K562 (cell line): ENCODE data around the gene ARL8A. TPM values are rescaled to one million over a fixed set of nuclear protein-coding genes. Genes with fewer than 3 reads are reported as not detected.

Source experiments
- BRD4 ChIP-seq: fragments of 200-600 bp; sonication (generic); IDR thresholded peaks from 2 replicates; pipeline ENCODE4 v1.6.1; 2017; ENCODE audit warnings: inconsistent platforms
- NR2C2 ChIP-seq, 2 experiments: fragments of 200-800 bp in 1 of 2; sonication (Bioruptor generic) in 1 of 2; sonication (generic) in 1 of 2; formaldehyde crosslinking in 1 of 2; IDR thresholded peaks; 2 replicates each; pipeline versions ENCODE4 v1.6.1 to v1.8.0; 2016 to 2022; ENCODE audit warnings: mild to moderate bottlenecking in 1 of 2, missing compliant biosample characterization in 1 of 2, missing genetic modification characterization in 1 of 2, missing genetic modification reagents in 1 of 2
- POLR2G ChIP-seq: fragments of 200-400 bp; formaldehyde crosslinking; IDR thresholded peaks from 2 replicates; pipeline ENCODE4 v1.6.1; 2017; ENCODE audit warnings: low read depth, mild to moderate bottlenecking, antibody characterized with exemption, low read length, moderate library complexity
- ZBTB7A ChIP-seq: IDR thresholded peaks from 2 replicates; pipeline ENCODE4 v1.6.1; 2011; ENCODE audit warnings: low read depth, mild to moderate bottlenecking, low read length, moderate library complexity, borderline replicate concordance; ENCODE audit not compliant: control insufficient read depth
- ZNF212 ChIP-seq: fragments of 450-650 bp; formaldehyde crosslinking; IDR thresholded peaks from 2 replicates; pipeline ENCODE4 v1.4.0; 2020; ENCODE audit warnings: mild to moderate bottlenecking
- polyA plus RNA-seq, 8 experiments: library from polyadenylated mRNA; depleted of rRNA in 4 of 8; stranded (reverse) in 5 of 8; unstranded in 3 of 8; fragments of >200 nt; fragmentation: Nextera tagmentation in 2 of 8; fragmentation: Illumina TruSeq in 1 of 8; extraction: Ambion mirVana in 2 of 8; extraction: Trizol in 1 of 8; gene quantifications; 2 replicates each; pipeline versions ENCODE4 v1.2.1 to v1.2.3, GENCODE V29; 2011 to 2014; ENCODE audit warnings: inconsistent platforms in 1 of 8, missing spikeins in 1 of 8
- total RNA-seq, 7 experiments: library from RNA; depleted of rRNA in 6 of 7; stranded (reverse); fragments of >200 nt in 6 of 7; fragmentation: Illumina TruSeq in 2 of 7; extraction: Trizol in 2 of 7; gene quantifications; 2 replicates each; pipeline versions ENCODE4 v1.2.1 to v1.2.3, GENCODE V29; 2011 to 2021; ENCODE audit warnings: low replicate concordance in 1 of 7
- TF ChIP-seq, protein P1 (sequence below): fragments of 450-650 bp; IDR thresholded peaks from 2 replicates; pipeline ENCODE4 v1.6.1; 2016; ENCODE audit warnings: mild to moderate bottlenecking, moderate library complexity
- TF ChIP-seq, protein P2 (sequence below): conservative IDR thresholded peaks from 2 replicates; pipeline ENCODE4 v1.6.1; 2011; ENCODE audit warnings: low read depth, mild to moderate bottlenecking, low read length; ENCODE audit not compliant: control insufficient read depth
- TF ChIP-seq, protein P3 (sequence below), 2 experiments: fragments of 150-350 bp in 1 of 2; IDR thresholded peaks; 2 replicates each; pipeline ENCODE4 v1.6.1; 2012 to 2016; ENCODE audit warnings: low read depth in 2 of 2, low read length in 2 of 2, mild to moderate bottlenecking in 1 of 2, moderate library complexity in 1 of 2

ARL8A gene
- total and polyA plus RNA-seq, 9 of the 15 experiments (the other 6 are each of a cell fraction or from before 2014, with no cell fraction given) = 0.17 to 27.3 (median 15.6) TPM

DNA sequence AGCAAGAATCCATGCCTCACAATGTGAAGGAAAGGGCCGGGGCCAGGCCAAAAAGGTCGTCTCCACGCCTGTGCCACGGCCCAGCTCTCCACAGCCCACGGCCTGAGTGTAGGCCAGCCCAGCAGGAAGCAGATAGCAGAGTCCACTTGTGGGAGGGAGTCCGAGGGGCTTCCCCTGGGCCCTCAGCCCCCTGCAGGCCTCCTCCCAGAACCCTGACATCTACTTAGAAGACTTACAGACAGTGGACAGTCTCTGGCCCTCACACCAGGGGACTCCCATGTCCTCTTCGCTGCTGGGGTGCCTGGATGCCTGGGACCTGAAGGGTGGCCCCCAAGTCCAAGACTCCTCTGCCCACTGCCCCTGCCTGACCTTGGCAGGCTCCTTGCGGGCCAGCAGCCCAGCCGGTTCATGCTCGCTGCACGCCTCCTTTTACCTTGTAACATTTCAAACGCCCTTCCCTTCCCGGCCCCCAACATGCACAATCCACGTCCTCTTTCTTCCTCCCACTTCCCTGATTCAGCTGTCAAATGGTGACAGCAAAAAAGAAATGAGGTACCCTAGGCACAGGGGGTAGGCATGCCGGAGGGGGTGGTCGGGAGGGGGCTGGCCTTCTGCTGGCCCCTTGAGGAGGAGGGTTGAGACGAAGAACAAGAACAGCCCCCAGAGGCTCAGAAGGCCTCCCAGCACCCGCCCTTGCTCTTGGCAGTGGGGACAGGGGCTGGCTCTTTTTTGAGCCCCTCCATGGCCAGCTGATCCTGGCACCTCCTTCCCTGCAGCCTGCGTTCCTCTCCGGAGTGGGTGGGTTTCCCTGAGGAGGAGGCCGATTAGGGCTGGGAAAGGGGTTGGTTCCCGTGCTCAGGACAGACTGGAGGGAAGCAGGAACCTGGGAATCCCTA lies 16.9 kb upstream of the ARL8A start (continued):
- TF ChIP-seq, protein P1, sequence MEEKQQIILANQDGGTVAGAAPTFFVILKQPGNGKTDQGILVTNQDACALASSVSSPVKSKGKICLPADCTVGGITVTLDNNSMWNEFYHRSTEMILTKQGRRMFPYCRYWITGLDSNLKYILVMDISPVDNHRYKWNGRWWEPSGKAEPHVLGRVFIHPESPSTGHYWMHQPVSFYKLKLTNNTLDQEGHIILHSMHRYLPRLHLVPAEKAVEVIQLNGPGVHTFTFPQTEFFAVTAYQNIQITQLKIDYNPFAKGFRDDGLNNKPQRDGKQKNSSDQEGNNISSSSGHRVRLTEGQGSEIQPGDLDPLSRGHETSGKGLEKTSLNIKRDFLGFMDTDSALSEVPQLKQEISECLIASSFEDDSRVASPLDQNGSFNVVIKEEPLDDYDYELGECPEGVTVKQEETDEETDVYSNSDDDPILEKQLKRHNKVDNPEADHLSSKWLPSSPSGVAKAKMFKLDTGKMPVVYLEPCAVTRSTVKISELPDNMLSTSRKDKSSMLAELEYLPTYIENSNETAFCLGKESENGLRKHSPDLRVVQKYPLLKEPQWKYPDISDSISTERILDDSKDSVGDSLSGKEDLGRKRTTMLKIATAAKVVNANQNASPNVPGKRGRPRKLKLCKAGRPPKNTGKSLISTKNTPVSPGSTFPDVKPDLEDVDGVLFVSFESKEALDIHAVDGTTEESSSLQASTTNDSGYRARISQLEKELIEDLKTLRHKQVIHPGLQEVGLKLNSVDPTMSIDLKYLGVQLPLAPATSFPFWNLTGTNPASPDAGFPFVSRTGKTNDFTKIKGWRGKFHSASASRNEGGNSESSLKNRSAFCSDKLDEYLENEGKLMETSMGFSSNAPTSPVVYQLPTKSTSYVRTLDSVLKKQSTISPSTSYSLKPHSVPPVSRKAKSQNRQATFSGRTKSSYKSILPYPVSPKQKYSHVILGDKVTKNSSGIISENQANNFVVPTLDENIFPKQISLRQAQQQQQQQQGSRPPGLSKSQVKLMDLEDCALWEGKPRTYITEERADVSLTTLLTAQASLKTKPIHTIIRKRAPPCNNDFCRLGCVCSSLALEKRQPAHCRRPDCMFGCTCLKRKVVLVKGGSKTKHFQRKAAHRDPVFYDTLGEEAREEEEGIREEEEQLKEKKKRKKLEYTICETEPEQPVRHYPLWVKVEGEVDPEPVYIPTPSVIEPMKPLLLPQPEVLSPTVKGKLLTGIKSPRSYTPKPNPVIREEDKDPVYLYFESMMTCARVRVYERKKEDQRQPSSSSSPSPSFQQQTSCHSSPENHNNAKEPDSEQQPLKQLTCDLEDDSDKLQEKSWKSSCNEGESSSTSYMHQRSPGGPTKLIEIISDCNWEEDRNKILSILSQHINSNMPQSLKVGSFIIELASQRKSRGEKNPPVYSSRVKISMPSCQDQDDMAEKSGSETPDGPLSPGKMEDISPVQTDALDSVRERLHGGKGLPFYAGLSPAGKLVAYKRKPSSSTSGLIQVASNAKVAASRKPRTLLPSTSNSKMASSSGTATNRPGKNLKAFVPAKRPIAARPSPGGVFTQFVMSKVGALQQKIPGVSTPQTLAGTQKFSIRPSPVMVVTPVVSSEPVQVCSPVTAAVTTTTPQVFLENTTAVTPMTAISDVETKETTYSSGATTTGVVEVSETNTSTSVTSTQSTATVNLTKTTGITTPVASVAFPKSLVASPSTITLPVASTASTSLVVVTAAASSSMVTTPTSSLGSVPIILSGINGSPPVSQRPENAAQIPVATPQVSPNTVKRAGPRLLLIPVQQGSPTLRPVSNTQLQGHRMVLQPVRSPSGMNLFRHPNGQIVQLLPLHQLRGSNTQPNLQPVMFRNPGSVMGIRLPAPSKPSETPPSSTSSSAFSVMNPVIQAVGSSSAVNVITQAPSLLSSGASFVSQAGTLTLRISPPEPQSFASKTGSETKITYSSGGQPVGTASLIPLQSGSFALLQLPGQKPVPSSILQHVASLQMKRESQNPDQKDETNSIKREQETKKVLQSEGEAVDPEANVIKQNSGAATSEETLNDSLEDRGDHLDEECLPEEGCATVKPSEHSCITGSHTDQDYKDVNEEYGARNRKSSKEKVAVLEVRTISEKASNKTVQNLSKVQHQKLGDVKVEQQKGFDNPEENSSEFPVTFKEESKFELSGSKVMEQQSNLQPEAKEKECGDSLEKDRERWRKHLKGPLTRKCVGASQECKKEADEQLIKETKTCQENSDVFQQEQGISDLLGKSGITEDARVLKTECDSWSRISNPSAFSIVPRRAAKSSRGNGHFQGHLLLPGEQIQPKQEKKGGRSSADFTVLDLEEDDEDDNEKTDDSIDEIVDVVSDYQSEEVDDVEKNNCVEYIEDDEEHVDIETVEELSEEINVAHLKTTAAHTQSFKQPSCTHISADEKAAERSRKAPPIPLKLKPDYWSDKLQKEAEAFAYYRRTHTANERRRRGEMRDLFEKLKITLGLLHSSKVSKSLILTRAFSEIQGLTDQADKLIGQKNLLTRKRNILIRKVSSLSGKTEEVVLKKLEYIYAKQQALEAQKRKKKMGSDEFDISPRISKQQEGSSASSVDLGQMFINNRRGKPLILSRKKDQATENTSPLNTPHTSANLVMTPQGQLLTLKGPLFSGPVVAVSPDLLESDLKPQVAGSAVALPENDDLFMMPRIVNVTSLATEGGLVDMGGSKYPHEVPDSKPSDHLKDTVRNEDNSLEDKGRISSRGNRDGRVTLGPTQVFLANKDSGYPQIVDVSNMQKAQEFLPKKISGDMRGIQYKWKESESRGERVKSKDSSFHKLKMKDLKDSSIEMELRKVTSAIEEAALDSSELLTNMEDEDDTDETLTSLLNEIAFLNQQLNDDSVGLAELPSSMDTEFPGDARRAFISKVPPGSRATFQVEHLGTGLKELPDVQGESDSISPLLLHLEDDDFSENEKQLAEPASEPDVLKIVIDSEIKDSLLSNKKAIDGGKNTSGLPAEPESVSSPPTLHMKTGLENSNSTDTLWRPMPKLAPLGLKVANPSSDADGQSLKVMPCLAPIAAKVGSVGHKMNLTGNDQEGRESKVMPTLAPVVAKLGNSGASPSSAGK = peak; percentile 41; the same call in 1 of the 2 replicates
- TF ChIP-seq, protein P2, sequence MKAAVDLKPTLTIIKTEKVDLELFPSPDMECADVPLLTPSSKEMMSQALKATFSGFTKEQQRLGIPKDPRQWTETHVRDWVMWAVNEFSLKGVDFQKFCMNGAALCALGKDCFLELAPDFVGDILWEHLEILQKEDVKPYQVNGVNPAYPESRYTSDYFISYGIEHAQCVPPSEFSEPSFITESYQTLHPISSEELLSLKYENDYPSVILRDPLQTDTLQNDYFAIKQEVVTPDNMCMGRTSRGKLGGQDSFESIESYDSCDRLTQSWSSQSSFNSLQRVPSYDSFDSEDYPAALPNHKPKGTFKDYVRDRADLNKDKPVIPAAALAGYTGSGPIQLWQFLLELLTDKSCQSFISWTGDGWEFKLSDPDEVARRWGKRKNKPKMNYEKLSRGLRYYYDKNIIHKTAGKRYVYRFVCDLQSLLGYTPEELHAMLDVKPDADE = 0 out of 2 replicates have a peak, but pooled peaks have one; percentile 9
- TF ChIP-seq, protein P3, sequence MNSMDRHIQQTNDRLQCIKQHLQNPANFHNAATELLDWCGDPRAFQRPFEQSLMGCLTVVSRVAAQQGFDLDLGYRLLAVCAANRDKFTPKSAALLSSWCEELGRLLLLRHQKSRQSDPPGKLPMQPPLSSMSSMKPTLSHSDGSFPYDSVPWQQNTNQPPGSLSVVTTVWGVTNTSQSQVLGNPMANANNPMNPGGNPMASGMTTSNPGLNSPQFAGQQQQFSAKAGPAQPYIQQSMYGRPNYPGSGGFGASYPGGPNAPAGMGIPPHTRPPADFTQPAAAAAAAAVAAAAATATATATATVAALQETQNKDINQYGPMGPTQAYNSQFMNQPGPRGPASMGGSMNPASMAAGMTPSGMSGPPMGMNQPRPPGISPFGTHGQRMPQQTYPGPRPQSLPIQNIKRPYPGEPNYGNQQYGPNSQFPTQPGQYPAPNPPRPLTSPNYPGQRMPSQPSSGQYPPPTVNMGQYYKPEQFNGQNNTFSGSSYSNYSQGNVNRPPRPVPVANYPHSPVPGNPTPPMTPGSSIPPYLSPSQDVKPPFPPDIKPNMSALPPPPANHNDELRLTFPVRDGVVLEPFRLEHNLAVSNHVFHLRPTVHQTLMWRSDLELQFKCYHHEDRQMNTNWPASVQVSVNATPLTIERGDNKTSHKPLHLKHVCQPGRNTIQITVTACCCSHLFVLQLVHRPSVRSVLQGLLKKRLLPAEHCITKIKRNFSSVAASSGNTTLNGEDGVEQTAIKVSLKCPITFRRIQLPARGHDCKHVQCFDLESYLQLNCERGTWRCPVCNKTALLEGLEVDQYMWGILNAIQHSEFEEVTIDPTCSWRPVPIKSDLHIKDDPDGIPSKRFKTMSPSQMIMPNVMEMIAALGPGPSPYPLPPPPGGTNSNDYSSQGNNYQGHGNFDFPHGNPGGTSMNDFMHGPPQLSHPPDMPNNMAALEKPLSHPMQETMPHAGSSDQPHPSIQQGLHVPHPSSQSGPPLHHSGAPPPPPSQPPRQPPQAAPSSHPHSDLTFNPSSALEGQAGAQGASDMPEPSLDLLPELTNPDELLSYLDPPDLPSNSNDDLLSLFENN (IDR thresholded peaks at IDR 0.05; ENCODE audit: low read depth in 2 of 2, low read length in 2 of 2) = peak in 1 of 2 experiments; percentile 26; a peak in 1 of 4 replicates
- TF ChIP-seq ZBTB7A (peak; percentile 83), POLR2G (peak; percentile 63; the same call in 1 of the 2 replicates), NR2C2 (CRISPR knock-in tag; IDR thresholded peaks at IDR 0.05) (peak; percentile 48; the same call in 1 of the 2 replicates), NR2C2 (tag; IDR thresholded peaks at IDR 0.05) (no peak), ZNF212 (CRISPR knock-in tag) (0 out of 2 replicates have a peak, but pooled peaks have one; percentile 42), BRD4 (peak; percentile 59; the same call in 1 of the 2 replicates)
